Measurements from ENCODE around the gene UPK1A. TPM values are rescaled to one million over a fixed set of nuclear protein-coding genes. Genes with fewer than 3 reads are reported as not detected.
A peak's percentile ranks its signal among the peaks of the same experiment; 100 is the strongest.
"Not testable (repeated sequence)": the region's sequence is repeated elsewhere in the genome, so short reads cannot be mapped to it uniquely, and the experiment has no call there.

The UPK1A gene
- total RNA-seq, 6 experiments from 2014 or later, result 0.27 TPM; not detected in 5

GRCh38 chr19:35721374-35721773 is 55.1 kb downstream of the UPK1A start:
- TF ChIP-seq CTCF (IDR thresholded peaks at IDR 0.05) (no peak), POLR2A (IDR thresholded peaks at IDR 0.05) (no peak)
- Histone ChIP-seq H3K9me3 (no peaks in the 10 kb centered on the region), H3K4me3 (no peak overlapping the region), H3K4me1 (peaks cover 0 to 13% (median 2%) of the 10 kb centered on the region in 4 donors), H3K36me3 (peaks cover 0 to 51% (median 36%) of the 10 kb centered on the region in 4 donors), H3K27ac (no peak overlapping the region), H3K27me3 (no peaks in the 10 kb centered on the region)
- ATAC-seq, result no peak
- DNase-seq, result peak in 1 of 3 donors; percentile 13
- WGBS (ENCODE audit: insufficient coverage, low coverage, low lambda C conversion rate, missing lambda C conversion rate), result 97% methylated on average over 6 of the region's 16 CpGs
- intact Hi-C loops (cut with DNase I), result no loop called here

- peaks cover 5 to 62% (median 44%) of the 10 kb centered on the region in 4 donors for H3K36me3 ChIP-seq
- no peaks in the 10 kb centered on the region for H3K9me3 ChIP-seq
- intact Hi-C loops (cut with DNase I), result no loop called here
- ATAC-seq (no peak), DNase-seq (no peak)
- H3K4me1 ChIP-seq, result peaks cover 0 to 13% (median 2%) of the 10 kb centered on the region in 4 donors
- H3K27me3 ChIP-seq, result no peaks in the 10 kb centered on the region
- 93% methylated on average over 2 of the region's 14 CpGs for WGBS (ENCODE audit: insufficient coverage, low coverage, low lambda C conversion rate, missing lambda C conversion rate)
- H3K4me3 ChIP-seq, result no peak overlapping the region
- H3K27ac ChIP-seq, result no peak overlapping the region
- TF ChIP-seq CTCF (IDR thresholded peaks at IDR 0.05), result no peak
- no peak for TF ChIP-seq POLR2A (IDR thresholded peaks at IDR 0.05)
These were observed 56.1 kb downstream of the UPK1A start for GRCh38 chr19:35722461-35722860.

- Histone ChIP-seq H3K27ac (no peak overlapping the region), H3K27me3 (no peaks in the 10 kb centered on the region), H3K4me3 (no peak overlapping the region), H3K9me3 (no peaks in the 10 kb centered on the region), H3K4me1 (peaks cover 0 to 13% (median 2%) of the 10 kb centered on the region in 4 donors), H3K36me3 (peaks cover 9 to 66% (median 46%) of the 10 kb centered on the region in 4 donors)
- no peak for DNase-seq
- no CpG with 5 or more reads among the region's 16 CpGs for WGBS (ENCODE audit: insufficient coverage, low coverage, low lambda C conversion rate, missing lambda C conversion rate)
- TF ChIP-seq CTCF (IDR thresholded peaks at IDR 0.05), result no peak
- TF ChIP-seq POLR2A (IDR thresholded peaks at IDR 0.05), result no peak
- intact Hi-C loops (cut with DNase I), result no loop called here
- ATAC-seq, result no peak
These were observed 56.6 kb downstream of the UPK1A start for GRCh38 chr19:35722897-35723296.

DNA sequence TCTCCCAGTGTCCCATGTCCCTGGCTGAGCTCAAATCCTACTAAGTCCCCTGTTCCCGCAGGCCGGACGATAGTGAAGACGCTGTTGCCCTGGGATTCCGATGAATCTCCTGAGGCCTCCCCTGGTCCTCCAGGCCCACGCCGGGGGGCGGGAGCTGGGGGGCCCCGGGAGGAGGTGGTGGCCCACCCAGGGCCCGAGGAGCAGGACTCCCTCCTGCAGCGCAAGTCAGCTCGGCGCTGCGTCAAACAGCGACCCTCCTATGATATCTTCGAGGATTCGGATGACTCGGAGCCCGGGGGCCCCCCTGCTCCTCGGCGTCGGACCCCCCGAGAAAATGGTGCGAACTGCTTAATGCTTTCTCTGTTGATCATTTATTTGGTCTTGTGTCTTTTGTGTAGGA is 57.4 kb downstream of the UPK1A start:
- DNase-seq (peak in 1 of 3 donors; percentile 15), ATAC-seq (no peak)
- no peak overlapping the region for H3K27ac ChIP-seq
- intact Hi-C loops (cut with DNase I), result no loop called here
- no peaks in the 10 kb centered on the region for H3K27me3 ChIP-seq
- WGBS (ENCODE audit: insufficient coverage, low coverage, low lambda C conversion rate, missing lambda C conversion rate), result 87% methylated on average over 5 of the region's 24 CpGs
- TF ChIP-seq POLR2A (IDR thresholded peaks at IDR 0.05), result no peak
- no peak for TF ChIP-seq CTCF (IDR thresholded peaks at IDR 0.05)
- no peak overlapping the region for H3K4me3 ChIP-seq
- H3K36me3 ChIP-seq, result peaks cover 11 to 74% (median 50%) of the 10 kb centered on the region in 4 donors
- no peaks in the 10 kb centered on the region for H3K9me3 ChIP-seq
- peaks cover 0 to 13% (median 2%) of the 10 kb centered on the region in 4 donors for H3K4me1 ChIP-seq

DNA sequence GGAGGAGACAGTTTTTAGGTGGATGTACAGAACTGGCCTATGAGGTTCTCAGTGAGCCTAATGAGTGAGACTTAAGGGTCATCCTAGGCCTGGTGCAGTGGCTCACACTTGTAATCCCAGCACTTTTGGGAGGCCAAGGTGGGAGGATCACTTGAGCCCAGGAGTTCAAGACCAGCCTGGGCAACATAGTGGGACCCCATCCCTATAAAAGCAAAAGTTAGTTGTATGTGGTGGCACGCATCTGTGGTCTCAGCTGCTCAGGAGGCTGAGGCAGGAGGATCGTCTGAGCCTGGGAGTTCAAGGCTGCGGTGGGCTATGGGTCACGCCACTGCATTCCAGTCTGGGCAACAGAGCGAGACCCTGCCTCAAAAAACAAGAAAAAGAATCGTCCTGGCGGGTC is 57.8 kb downstream of the UPK1A start:
- ATAC-seq; H3K27me3 ChIP-seq; H3K4me3 ChIP-seq; DNase-seq; H3K27ac ChIP-seq; intact Hi-C loops (cut with DNase I); H3K9me3 ChIP-seq; H3K4me1 ChIP-seq: not testable (repeated sequence)
- 79% methylated on average over 2 of the region's 7 CpGs for WGBS (ENCODE audit: insufficient coverage, low coverage, low lambda C conversion rate, missing lambda C conversion rate)
- peaks cover 11 to 78% (median 53%) of the 10 kb centered on the region in 4 donors for H3K36me3 ChIP-seq

All from right lobe of liver (tissue), 6 donors.